ENCODE data around the gene DNAH9.

DNAH9 gene

DNA sequence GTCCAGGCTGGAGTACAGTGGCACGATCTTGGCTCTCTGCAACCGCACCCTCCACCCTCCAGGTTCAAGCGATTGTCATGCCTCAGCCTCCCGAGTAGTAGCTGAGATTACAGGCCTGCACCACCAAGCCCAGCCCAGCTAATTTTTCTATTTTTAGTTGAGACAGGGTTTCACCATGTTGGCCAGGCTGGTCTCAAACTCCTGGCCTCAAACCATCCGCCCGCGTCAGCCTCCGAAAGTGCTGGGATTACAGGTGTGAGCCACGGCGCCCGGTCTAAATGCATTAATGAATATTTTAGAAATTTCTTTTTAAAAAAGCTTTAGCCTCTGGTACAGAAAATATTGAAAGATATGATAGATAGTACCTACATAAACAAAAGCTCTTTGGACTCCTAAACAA, 95.0 kb downstream of the DNAH9 start:
- TF ChIP-seq, protein P1, sequence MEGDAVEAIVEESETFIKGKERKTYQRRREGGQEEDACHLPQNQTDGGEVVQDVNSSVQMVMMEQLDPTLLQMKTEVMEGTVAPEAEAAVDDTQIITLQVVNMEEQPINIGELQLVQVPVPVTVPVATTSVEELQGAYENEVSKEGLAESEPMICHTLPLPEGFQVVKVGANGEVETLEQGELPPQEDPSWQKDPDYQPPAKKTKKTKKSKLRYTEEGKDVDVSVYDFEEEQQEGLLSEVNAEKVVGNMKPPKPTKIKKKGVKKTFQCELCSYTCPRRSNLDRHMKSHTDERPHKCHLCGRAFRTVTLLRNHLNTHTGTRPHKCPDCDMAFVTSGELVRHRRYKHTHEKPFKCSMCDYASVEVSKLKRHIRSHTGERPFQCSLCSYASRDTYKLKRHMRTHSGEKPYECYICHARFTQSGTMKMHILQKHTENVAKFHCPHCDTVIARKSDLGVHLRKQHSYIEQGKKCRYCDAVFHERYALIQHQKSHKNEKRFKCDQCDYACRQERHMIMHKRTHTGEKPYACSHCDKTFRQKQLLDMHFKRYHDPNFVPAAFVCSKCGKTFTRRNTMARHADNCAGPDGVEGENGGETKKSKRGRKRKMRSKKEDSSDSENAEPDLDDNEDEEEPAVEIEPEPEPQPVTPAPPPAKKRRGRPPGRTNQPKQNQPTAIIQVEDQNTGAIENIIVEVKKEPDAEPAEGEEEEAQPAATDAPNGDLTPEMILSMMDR (IDR thresholded peaks at IDR 0.05; ENCODE audit: low read depth, low read length) = no peak
- no peak overlapping the region for H3K4me3 ChIP-seq (ENCODE audit: low read depth, low read length)

GRCh38 chr17:11700668-11701067, 102.4 kb downstream of the DNAH9 start:
- TF ChIP-seq, protein P1 (IDR thresholded peaks at IDR 0.05; ENCODE audit: low read depth, low read length) = no peak
- no peak overlapping the region for H3K4me3 ChIP-seq (ENCODE audit: low read depth, low read length)

GRCh38 chr17:11701911-11702310, 103.6 kb downstream of the DNAH9 start:
- TF ChIP-seq, protein P1 (IDR thresholded peaks at IDR 0.05; ENCODE audit: low read depth, low read length) = no peak
- no peak overlapping the region for H3K4me3 ChIP-seq (ENCODE audit: low read depth, low read length)

- TF ChIP-seq, protein P1 (IDR thresholded peaks at IDR 0.05; ENCODE audit: low read depth, low read length) = no peak
- H3K4me3 ChIP-seq (ENCODE audit: low read depth, low read length) = no peak overlapping the region
Observed at GRCh38 chr17:11704041-11704440, 105.8 kb downstream of the DNAH9 start.

- H3K4me3 ChIP-seq (ENCODE audit: low read depth, low read length) = no peak overlapping the region
- TF ChIP-seq, protein P1 (IDR thresholded peaks at IDR 0.05; ENCODE audit: low read depth, low read length) = no peak
Observed at GRCh38 chr17:11705111-11705510, 106.8 kb downstream of the DNAH9 start.

- H3K4me3 ChIP-seq (ENCODE audit: low read depth, low read length) = no peak overlapping the region
- TF ChIP-seq, protein P1 (IDR thresholded peaks at IDR 0.05; ENCODE audit: low read depth, low read length) = no peak
Observed at GRCh38 chr17:11707586-11707985, 109.3 kb downstream of the DNAH9 start.

DNA sequence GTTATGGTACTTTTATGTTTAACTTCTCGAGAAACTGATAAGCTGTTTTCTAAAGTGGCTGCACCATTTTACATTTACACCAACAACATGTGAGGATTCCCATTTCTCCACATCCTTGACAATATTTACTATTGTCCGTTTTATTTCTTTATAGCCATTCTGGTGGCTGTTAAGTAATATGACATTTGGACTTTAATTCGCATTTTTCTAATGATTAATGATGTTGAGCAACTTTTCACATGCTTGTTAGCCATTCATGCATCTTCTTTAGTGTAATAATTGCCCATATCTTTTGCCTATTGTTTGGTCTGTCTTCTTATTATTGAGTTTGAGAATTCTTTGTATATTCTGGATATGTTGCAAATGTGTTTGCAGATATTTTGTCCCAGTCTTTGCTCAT, 114.2 kb downstream of the DNAH9 start:
- TF ChIP-seq, protein P1 (IDR thresholded peaks at IDR 0.05; ENCODE audit: low read depth, low read length) = no peak
- no peak overlapping the region for H3K4me3 ChIP-seq (ENCODE audit: low read depth, low read length)

Measured in WI38 (cell line).